CD4-positive, CD25-positive, alpha-beta regulatory T cell (primary cell): Measurements from ENCODE around the gene NPIPB4. TPM values are rescaled to one million over a fixed set of nuclear protein-coding genes. Genes with fewer than 3 reads are reported as not detected.
"Not testable (repeated sequence)": the region's sequence is repeated elsewhere in the genome, so short reads cannot be mapped to it uniquely, and the experiment has no call there.

Experiments
- ATAC-seq, 2 donors: fragments of 150-1000 bp; cut with Tn5 transposase; one replicate each; pipeline ENCODE4 v1.10.0; 2021; ENCODE audit warnings: low read depth in 2 of 2, moderate number of reproducible peaks in 2 of 2, moderate library complexity in 1 of 2
- DNase-seq, 3 donors: peaks; one replicate each; pipeline versions ENCODE4 v3.0.0 to v3.0.0-alpha.2; 2012 to 2022; ENCODE audit warnings: mixed read lengths in 1 of 3
- H3K27ac ChIP-seq: one replicate; pipeline ENCODE4 v1.7.0; 2013; ENCODE audit warnings: mild to moderate bottlenecking, low read length; ENCODE audit not compliant: insufficient read depth, poor library complexity, severe bottlenecking
- H3K27me3 ChIP-seq: one replicate; pipeline ENCODE4 v1.7.0; 2013; ENCODE audit warnings: low read length; ENCODE audit not compliant: control insufficient read depth, insufficient read depth
- H3K36me3 ChIP-seq: one replicate; pipeline ENCODE4 v1.7.0; 2013; ENCODE audit warnings: mild to moderate bottlenecking, low read length, moderate library complexity; ENCODE audit not compliant: control insufficient read depth, insufficient read depth
- H3K4me1 ChIP-seq: 2 replicates; pipeline ENCODE4 v1.7.0; 2013; ENCODE audit warnings: mild to moderate bottlenecking, low read length; ENCODE audit not compliant: insufficient read depth, control insufficient read depth, poor library complexity, severe bottlenecking
- H3K4me3 ChIP-seq: one replicate; pipeline ENCODE4 v1.7.0; 2013; ENCODE audit warnings: low read depth, mild to moderate bottlenecking, low read length, moderate library complexity
- H3K9me3 ChIP-seq, 2 experiments: 1 replicate in 1 of 2; 2 replicates in 1 of 2; pipeline ENCODE4 v1.7.0; 2013; ENCODE audit warnings: low read length in 2 of 2, mild to moderate bottlenecking in 1 of 2, moderate library complexity in 1 of 2; ENCODE audit not compliant: control insufficient read depth in 2 of 2
- H3K27ac Mint-ChIP-seq, 3 donors: one replicate each; pipeline ENCODE4 v1.8.0; 2020 to 2022; ENCODE audit warnings: mild to moderate bottlenecking in 3 of 3, mixed read lengths in 3 of 3, moderate library complexity in 2 of 3
- H3K27me3 Mint-ChIP-seq: one replicate; pipeline ENCODE4 v1.8.0; 2022; ENCODE audit warnings: mild to moderate bottlenecking, mixed read lengths
- H3K36me3 Mint-ChIP-seq: one replicate; pipeline ENCODE4 v1.8.0; 2020; ENCODE audit warnings: mixed read lengths
- H3K4me1 Mint-ChIP-seq, 4 donors: one replicate each; pipeline ENCODE4 v1.8.0; 2020 to 2022; ENCODE audit warnings: mixed read lengths in 4 of 4, mild to moderate bottlenecking in 1 of 4
- H3K4me3 Mint-ChIP-seq, 4 donors: one replicate each; pipeline ENCODE4 v1.8.0; 2020 to 2022; ENCODE audit warnings: mild to moderate bottlenecking in 4 of 4, mixed read lengths in 4 of 4, moderate library complexity in 3 of 4
- H3K9me3 Mint-ChIP-seq, 7 donors: one replicate each; pipeline ENCODE4 v1.8.0; 2020 to 2022; ENCODE audit warnings: mixed read lengths in 7 of 7, mild to moderate bottlenecking in 3 of 7, moderate library complexity in 2 of 7
- polyA plus RNA-seq, 4 donors: library from polyadenylated mRNA; unstranded; fragments of 300-500 nt; fragmentation: Illumina TruSeq; gene quantifications; one replicate each; pipeline ENCODE4 v1.2.3, GENCODE V29; 2021
- total RNA-seq: library from RNA; stranded (reverse); gene quantifications from one replicate; pipeline ENCODE4 v1.2.3, GENCODE V29; 2022

NPIPB4 gene
- total and polyA plus RNA-seq, 5 donors from 2014 or later, result 3.2 to 411 (median 4.7) TPM

- not testable (repeated sequence) for H3K27me3 Mint-ChIP-seq, DNase-seq, H3K9me3 ChIP-seq, H3K9me3 Mint-ChIP-seq, H3K27ac ChIP-seq, H3K4me1 Mint-ChIP-seq, H3K4me1 ChIP-seq, H3K27me3 ChIP-seq, H3K4me3 Mint-ChIP-seq, H3K27ac Mint-ChIP-seq, ATAC-seq, H3K4me3 ChIP-seq, H3K36me3 Mint-ChIP-seq, H3K36me3 ChIP-seq
Observed at GRCh38 chr16:21826067-21826706, 31.4 kb downstream of the NPIPB4 start.

DNA sequence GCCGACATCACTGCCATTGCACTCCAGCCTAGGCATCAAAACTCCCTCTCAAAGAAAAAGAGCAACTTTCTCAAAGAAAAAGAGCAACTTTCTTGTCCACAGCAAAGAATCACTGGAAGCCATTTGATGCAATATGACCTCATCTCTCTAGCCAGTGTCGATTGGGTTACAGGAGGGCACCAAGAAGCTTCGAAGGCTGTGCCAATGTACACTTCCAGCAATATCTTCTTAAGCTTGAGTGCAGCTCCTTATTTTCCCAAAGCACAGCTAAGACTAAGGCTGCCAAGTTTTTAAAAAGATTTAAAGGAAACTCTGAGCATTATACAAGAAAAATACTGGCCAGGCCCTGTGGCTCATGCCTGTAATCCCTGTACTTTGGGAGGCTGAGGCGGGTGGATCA lies 32.0 kb downstream of the NPIPB4 start:
- H3K27ac Mint-ChIP-seq, H3K9me3 ChIP-seq, DNase-seq, H3K4me1 Mint-ChIP-seq, H3K36me3 ChIP-seq, H3K9me3 Mint-ChIP-seq, H3K36me3 Mint-ChIP-seq, H3K27me3 ChIP-seq, H3K4me1 ChIP-seq, H3K27ac ChIP-seq, H3K4me3 ChIP-seq, ATAC-seq, H3K27me3 Mint-ChIP-seq, H3K4me3 Mint-ChIP-seq: not testable (repeated sequence)

DNA sequence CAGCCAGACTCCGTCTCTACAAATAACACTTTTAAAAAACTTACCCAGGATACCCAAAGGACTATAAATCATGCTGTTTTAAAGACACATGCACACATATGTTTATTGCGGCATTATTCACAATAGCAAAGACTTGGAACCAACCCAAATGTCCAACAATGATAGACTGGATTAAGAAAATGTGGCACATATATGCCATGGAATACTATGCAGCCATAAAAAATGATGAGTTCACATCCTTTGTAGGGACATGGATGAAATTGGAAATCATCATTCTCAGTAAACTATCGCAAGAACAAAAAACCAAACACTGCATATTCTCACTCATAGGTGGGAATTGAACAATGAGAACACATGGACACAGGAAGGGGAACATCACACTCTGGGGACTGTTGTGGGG lies 34.3 kb downstream of the NPIPB4 start:
- Mint-ChIP-seq H3K4me3 (peak overlapping the region in 1 of 4 donors; percentile 79), H3K4me1 (peaks cover 11 to 28% (median 16%) of the 10 kb centered on the region in 4 donors)
- H3K27me3 Mint-ChIP-seq, DNase-seq, H3K27ac Mint-ChIP-seq, H3K9me3 Mint-ChIP-seq, H3K4me1 ChIP-seq, H3K9me3 ChIP-seq, H3K27me3 ChIP-seq, H3K4me3 ChIP-seq, ATAC-seq, H3K36me3 Mint-ChIP-seq, H3K27ac ChIP-seq, H3K36me3 ChIP-seq: not testable (repeated sequence)

DNA sequence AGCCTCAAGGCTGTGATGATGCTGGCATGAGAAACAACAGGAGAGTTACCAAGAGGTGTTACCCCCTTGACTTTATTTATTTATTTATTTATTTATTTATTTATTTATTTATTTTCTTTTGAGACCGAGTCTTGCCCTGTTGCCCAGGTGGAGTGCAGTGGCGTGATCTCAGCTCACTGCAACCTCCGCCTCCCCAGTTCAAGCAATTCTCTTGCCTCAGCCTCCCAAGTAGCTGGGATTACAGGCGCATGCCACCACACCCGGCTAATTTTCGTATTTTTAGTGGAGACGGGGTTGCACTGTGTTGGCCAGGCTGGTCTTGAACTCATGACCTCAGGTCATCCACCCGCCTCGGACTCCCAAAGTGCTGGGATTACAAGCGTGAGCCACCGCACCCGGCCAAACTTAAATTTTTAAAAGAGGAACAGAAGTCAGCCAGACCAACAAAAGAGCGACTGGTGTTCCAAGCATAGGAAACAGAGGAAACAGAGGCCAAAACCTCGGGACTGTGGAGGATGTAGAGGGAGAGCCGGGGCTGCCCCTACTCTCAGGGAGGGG lies 36.6 kb downstream of the NPIPB4 start:
- Histone ChIP-seq H3K27ac (peak overlapping the region; percentile 91), H3K4me3 (peak overlapping the region; percentile 87)
- peak overlapping the region; percentile 98 to 99 (median 99) for H3K27ac Mint-ChIP-seq
- H3K9me3 Mint-ChIP-seq, H3K27me3 ChIP-seq, H3K4me1 ChIP-seq, H3K9me3 ChIP-seq, H3K36me3 ChIP-seq, DNase-seq, ATAC-seq, H3K27me3 Mint-ChIP-seq, H3K36me3 Mint-ChIP-seq: not testable (repeated sequence)
- H3K4me1 Mint-ChIP-seq, result peaks cover 13 to 37% (median 17%) of the 10 kb centered on the region in 4 donors
- H3K4me3 Mint-ChIP-seq, result peak overlapping the region; percentile 92 to 97 (median 93)

DNA sequence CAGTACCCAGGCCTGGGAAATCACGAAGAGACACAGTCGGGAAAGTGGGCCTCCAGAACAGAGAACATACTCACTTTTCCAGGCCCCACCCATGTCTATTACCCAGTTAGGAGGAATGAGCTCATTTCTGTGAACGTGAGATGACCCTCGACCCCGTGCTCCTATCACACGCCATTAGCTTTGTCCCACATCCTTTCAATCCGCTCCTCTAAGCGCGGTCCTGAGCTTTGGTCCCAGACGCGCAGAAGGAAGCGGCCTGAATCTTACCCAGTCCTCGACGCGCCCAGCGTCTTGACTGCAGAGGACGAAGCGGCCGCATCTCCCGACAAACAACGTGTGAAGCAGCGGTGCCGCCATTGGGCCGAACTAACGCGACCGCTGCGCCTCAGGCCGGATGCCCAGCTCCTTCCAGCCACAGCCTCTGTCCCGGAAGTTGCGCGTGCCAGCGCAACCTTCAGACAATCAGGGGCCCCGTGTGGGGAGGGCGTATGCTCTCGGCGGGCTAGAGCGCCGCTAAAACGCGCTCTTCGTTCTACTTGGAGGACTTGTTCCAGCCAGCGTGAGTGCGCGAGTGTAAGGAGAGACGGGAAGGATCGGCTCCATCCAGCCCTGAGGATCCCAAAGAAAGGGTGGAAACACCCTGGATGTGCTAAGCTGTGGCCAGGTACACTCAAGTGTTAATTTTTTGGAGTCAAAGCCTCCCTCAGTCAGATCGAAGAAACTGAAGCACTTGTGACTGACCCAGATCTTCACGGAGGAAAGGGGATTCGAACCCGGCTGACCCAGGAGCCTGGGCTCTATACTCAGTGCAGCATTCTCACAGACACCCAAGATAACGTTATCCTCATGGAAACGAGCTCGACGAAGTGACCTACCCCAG lies 37.3 kb downstream of the NPIPB4 start:
- not testable (repeated sequence) for H3K9me3 Mint-ChIP-seq, H3K27me3 Mint-ChIP-seq, H3K9me3 ChIP-seq, H3K27me3 ChIP-seq, H3K36me3 Mint-ChIP-seq, H3K36me3 ChIP-seq, H3K4me1 ChIP-seq
- Mint-ChIP-seq H3K4me1 (peaks cover 13 to 37% (median 17%) of the 10 kb centered on the region in 4 donors), H3K27ac (peak overlapping the region; percentile 98 to 99 (median 99)), H3K4me3 (peak overlapping the region; percentile 92 to 97 (median 93))
- peak; percentile 52 to 87 (median 75) for DNase-seq
- H3K4me3 ChIP-seq, result peak overlapping the region; percentile 87
- H3K27ac ChIP-seq, result peak overlapping the region; percentile 91
- peak; percentile 88 to 94 for ATAC-seq

- H3K27ac ChIP-seq, result peak overlapping the region; percentile 91
- H3K27me3 ChIP-seq, DNase-seq, ATAC-seq, H3K36me3 Mint-ChIP-seq, H3K36me3 ChIP-seq, H3K9me3 Mint-ChIP-seq, H3K9me3 ChIP-seq, H3K4me1 ChIP-seq, H3K27me3 Mint-ChIP-seq: not testable (repeated sequence)
- Mint-ChIP-seq H3K4me1 (peaks cover 13 to 37% (median 17%) of the 10 kb centered on the region in 4 donors), H3K27ac (peak overlapping the region; percentile 98 to 99 (median 99)), H3K4me3 (peak overlapping the region; percentile 92 to 97 (median 93))
- peak overlapping the region; percentile 87 for H3K4me3 ChIP-seq
Observed at GRCh38 chr16:21819617-21820016, 37.9 kb downstream of the NPIPB4 start.

DNA sequence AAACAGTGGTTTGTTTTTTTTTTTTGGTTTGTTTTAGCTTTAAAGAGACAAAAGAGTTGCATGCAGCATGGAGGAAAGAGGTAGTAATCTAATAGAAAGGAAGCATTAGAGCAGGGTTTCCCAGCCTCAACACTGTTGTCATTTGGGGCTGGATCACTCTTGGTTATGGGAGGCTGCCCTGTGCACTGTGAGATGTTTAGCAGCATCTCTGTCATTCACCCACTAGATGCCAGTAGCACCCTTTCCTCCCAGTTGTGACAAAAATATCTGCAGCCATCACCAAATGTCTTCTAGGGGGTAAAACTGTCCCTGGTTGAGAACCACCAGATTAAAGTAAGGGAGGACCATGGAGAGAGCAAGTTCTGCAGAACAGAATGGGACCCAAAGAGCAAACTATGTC lies 40.5 kb downstream of the NPIPB4 start:
- H3K4me1 ChIP-seq, H3K9me3 Mint-ChIP-seq, H3K4me3 ChIP-seq, H3K9me3 ChIP-seq, H3K27ac Mint-ChIP-seq, H3K27ac ChIP-seq, H3K27me3 Mint-ChIP-seq, H3K36me3 Mint-ChIP-seq, DNase-seq, H3K27me3 ChIP-seq: not testable (repeated sequence)
- H3K4me3 Mint-ChIP-seq, result peak overlapping the region; percentile 33 to 87 (median 62)
- peak; percentile 36 to 66 for ATAC-seq
- H3K4me1 Mint-ChIP-seq, result peaks cover 16 to 40% (median 17%) of the 10 kb centered on the region in 4 donors
- peaks cover 10% of the 10 kb centered on the region for H3K36me3 ChIP-seq
